HG02943 (cell line): Measurements from ENCODE around the gene CCDC102B.
"Not testable (repeated sequence)": the region's sequence is repeated elsewhere in the genome, so short reads cannot be mapped to it uniquely, and the experiment has no call there.

Experiments
- ATAC-seq: cut with Tn5 transposase; IDR thresholded peaks from one replicate; pipeline ENCODE4 v1.9.1; 2021; ENCODE audit warnings: mild to moderate bottlenecking, low read depth, moderate library complexity; ENCODE audit not compliant: unreplicated experiment

Gene CCDC102B

DNA sequence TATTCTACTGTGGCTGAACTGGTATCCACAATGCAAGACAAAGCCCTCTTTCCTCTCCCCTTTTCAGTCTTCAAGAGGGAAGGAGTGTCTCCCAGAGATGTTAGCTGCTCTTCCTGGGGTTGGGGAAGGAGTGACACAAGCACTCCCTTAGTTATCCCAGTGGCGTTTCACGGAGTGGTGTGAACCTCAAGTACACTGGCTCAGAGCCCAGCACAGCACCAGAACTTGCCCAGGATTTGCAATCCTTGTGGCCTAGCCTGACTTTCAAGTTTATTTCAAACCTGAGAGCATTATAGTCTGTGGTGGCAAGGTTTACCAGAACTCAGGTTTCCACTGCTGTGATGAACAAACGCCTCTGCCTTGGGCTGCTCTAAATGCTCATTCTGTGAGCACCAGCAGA is 162.5 kb downstream of the CCDC102B start:
- ATAC-seq = no peak

DNA sequence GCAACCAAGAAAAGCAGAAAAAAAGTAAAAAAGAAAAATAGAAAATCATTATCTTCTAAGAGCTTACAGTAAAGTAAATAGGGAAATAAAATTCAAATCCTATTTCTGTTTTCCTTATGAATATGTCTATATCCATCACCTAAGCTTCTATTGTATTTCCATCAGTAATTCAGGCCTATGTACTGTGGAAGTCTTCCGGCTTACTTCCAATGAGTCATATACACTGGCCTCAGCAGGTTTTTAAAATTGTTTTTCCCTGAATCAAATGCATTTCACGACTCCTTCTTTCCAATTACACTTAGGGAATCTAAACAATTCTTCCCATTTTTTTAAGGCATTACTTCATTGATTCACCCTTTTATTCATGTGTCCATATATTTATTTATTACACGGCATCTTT is 164.7 kb downstream of the CCDC102B start:
- ATAC-seq = no peak

DNA sequence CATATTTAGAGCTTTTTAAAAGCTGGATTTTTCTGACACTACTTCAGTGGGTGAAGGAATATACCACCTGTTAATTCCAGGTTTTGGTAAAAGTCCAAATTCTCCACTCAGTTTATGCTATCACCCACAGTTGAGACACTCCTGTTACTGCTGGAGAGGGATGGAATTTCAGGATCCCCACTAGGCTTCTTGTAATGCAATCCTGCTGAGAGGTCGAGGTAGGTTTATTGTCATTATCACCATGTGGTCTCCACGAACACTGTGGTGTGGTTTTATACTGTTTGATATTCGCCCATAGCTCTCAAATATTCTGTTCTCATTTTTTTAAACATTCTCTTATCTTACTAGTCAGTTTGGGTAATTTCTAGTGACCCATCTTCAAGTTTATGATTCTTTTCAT is 167.9 kb downstream of the CCDC102B start:
- no peak for ATAC-seq

DNA sequence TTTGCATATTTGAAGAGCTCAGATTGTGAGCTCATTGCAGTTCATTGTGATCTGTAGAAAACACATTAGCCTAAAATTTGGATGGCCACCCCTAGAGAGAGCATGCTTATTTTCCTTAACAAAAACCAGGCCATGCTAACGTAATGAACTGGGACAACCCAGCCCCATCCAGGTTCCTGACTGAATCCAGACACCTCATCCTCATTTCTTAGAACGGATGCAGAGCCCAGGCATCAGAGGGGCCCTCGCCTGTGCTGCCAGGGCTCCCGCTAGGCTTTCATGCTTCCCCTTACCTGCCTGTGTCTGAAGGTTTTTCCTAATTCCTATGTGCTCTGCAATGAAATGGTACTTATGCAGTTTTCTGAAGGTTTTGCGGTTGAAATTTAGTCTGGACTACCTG is 171.1 kb downstream of the CCDC102B start:
- no peak for ATAC-seq

DNA sequence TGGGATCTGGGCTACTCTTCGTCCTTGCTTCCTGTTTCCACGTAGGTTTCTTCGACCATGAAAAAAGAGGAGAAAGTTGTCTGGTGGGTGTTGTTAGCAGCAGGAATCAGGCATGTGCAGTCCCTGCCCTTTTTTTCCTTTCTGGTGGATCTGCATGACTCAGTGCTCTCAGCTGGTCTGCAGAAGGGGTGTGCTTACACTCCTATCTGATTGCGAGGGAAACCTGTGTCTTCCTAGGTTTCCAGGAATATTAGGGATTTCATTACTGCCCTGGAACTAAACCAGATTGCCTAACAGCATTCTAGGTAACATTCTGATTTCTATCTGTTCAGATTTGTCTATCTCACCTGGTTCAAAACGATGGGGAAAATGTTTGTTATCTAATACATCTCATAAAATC is 174.3 kb downstream of the CCDC102B start:
- no peak for ATAC-seq

DNA sequence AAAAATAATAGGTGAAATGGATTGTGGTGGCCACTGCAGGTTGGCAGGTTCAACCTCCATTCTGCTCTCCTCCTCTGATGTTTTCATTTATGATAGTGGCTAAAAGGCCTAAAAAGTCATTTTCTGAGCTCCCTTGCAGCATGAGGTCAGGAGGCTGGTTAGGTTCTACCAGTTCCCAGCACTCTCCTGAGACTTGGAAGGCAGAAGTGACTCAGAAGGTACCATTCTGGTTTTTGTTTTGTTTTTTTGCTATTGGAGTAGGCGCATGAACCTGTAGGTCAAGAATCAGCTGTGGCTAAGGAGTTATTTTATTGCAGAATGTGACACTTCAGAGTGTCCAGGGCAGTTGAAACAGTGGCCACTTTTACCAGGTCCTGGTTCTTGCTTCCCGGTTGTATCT is 181.9 kb downstream of the CCDC102B start:
- no peak for ATAC-seq

DNA sequence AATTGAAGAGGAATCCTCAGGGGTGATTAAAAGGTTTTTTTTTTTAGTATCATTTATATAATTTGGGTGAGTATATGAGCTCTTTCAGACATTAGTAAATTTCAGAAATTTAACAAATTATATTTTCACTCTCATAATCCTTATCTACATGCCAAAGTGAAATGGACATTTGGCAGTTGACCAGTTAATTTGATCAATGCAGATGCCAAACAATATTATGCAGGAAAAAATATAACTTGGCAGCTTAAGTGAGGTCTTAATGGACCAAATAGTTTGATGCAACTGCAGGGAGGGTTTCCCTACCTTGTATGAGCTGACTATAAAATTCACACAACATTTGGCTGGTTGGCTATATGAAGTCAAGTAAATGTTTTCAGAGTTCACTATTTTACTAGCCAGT is 185.2 kb downstream of the CCDC102B start:
- no peak for ATAC-seq

DNA sequence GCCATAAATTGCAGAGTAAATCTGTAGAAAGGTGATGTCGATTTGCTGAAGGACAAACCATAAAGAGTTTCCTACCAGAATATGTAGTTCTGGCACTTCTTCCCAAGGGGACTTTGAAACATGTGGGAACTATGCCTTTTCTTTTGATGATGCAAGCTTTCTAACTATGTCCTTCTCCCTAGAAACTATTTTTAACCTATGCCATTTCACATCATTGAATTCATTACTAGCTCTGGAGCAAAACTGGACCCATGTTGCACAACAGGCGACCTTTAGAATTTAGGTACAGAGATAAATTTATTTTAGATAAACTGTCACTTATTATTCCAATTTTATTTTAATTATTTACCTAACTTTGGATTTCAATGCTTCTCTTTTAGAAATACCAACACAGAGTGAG is 186.5 kb downstream of the CCDC102B start:
- ATAC-seq = no peak

DNA sequence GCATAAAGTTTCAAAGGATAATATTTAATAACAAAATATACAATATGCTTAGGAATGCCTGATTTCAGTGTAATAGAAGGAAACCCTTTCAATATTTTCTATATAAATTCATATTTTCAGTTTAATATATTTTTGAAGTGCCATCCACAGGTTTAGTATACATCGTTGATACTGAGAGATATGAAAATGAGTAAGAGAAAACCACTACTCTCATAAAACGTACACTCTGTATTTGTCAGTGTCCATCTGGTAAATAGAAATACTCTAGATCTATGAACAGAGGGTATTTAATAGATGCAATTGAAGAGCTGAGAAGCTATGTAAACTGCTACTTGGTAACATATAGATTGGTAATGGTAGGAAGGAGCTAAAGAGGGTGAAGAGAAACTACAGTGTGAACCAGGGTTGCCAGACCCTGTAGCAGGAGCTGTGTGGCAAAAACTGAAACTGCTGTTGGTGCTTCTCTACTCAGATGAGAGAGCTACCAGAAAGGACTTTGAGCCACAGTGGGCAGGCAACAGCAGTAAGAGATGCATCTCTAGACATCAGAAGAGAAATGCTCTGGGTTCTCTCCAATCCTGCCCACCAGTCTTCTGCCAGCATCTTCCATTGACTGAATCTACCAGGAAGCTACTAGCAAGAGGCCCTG is 187.4 kb downstream of the CCDC102B start:
- peak; percentile 99 for ATAC-seq

DNA sequence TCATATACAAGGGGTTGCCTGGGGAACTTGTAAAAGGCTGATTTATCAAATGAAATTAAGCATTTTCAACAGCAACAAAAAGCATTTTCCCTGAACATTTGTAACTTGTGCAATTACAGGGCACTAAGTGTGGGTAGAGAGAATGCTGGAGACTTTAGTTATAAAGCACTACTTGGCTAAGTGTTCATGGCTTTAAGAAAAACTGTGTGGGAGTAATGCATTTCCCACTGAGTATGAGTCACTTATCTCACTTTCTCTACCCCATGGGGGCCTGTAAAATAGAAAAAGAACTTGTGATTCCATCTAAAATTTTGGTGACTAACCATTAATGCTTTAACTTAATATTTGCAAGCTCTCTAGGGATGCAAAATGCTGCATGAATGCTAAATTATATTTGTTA is 193.4 kb downstream of the CCDC102B start:
- no peak for ATAC-seq

DNA sequence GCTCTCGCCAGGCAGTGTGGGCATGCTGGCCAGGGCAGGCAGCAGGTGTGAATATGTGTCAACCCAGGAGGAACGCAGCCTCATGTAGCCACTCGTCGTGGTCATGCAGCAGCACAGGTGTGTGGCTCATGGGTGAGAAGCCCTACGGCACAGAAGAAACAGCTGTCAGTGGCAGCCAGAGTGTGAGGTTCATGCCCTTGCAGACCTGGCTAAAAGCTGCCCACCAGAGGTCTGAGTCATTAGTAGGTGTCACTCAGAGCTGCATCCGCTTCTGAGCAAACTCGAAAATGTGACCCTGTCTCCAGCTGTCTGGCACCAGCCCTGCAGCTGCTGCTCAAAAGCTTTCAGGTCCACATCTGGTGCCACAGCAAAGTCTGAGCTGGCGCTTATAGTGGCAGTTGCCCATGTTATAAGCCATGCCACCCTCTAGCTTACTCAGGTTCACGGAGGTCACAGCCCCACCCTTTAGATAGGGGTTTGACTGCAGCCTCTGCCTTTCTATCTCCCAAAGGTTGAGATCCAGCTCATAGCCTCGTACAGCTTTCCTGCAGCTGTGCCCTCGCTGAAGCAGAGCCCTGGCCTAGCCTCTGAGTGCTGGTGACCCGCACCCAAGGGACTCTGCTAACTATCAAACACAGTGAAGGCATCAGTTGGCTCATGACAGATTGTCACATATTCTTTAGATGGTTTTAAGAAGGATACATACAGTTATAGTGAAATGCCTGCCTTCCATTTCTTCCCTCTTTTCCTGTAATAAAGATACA is 195.0 kb downstream of the CCDC102B start:
- peak; percentile 74 for ATAC-seq

DNA sequence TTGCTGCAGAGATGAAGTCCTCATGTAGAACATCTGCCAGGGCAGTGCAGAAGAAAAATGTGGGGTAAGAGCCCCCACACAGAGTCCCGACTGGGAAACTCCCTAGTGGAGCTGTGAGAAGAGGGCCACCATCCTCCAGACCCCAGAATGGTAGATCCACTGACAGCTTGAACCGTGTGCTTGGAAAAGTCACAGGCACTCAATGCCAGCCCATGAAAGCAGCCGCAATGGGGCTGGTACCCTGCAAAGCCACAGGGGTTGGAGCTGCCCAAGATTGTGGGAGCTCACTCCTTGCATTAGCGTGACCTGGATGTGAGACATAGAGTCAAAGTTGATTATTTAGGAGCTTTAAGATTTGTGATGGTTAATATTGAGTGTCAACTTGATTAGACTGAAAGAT is 197.8 kb downstream of the CCDC102B start:
- ATAC-seq = no peak

DNA sequence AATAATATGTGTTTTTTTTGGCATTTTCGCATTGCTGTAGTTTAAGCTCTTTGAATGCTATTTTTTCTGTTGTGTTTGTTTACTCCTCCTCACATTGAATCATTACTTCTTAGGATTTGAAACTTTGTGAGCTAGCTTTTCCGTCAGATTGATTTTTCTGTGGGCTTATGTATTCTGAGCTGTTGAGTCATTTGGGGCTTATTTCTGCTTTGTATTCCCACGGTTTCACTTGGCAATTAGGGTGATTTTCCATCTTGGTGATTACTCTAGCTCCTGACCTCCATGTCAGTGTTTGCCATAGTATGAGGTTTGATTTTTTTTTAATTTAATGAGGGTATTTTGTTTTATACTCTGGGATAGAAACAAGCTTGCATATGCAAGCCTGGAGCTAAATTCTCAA is 200.0 kb downstream of the CCDC102B start:
- ATAC-seq = no peak

DNA sequence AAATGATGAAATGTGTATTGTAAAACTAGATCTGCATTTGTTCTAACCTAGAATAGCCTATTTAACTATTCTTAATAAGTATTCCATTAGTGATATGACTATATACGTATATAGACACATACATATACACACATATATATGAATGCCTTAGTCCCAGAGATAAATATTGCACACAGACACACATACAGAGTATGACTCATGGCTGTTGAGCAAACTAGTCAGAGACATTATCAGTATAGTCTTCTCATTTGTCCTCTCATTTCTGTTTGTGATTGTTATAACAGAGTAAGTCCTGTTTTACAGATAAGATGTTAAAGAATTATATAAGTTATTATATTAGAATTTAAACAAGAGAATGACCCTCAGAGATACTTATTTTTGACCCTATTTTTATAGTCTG is 202.5 kb downstream of the CCDC102B start:
- ATAC-seq = no peak

DNA sequence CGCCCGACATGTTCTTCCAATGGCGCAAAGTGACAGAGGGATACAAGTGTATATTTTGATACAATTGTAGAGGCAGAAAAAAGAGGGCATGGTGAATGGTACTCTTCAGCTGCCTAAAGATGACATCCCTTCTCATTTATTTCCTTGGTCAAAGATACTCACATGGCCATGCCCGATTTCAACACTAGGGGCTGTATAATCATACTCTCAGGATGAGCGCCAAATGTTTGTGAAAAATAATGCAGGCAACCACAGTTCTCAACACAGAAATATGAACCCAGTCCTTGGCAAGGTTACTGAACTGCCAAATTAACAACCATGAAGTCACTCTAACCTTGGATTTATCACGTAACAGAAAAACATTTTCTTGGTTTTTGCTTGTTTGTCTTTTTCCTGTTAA is 204.4 kb downstream of the CCDC102B start:
- ATAC-seq = no peak

DNA sequence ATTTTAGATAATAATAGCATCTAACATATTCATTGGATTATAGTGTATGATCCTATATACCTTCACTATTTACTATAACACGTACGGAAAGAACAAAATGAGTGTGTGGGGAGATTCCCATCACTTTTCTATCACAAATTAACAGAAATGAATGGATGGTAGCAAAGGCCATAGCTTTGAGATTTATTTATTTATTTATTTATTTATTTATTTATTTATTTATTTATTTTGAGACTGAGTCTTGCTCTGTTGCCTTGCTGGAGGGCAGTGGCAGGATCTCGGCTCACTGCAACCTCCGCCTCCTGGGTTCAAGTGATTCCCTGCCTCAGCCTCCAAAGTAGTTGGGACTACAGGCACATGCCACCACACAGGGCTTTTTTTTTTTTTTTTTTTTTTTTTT is 208.3 kb downstream of the CCDC102B start:
- not testable (repeated sequence) for ATAC-seq

DNA sequence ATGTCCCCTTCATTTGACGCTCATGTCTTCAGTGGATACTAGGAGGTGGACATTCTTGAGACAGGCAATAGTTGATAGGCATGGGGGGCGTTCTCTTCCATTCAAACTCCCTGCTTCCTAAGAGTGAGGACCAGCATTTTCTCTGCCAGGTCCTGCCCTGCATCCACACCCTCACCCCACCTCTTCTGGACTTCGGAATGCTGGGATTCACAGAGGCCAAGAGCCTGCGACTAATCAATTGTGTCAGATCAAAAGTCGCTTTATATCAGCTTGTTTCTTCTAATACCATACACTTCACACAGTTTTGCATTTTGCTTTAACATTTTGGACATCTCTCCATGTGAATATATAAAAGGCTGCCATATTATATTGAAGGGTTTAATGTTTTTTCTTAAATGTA is 210.7 kb downstream of the CCDC102B start:
- no peak for ATAC-seq

DNA sequence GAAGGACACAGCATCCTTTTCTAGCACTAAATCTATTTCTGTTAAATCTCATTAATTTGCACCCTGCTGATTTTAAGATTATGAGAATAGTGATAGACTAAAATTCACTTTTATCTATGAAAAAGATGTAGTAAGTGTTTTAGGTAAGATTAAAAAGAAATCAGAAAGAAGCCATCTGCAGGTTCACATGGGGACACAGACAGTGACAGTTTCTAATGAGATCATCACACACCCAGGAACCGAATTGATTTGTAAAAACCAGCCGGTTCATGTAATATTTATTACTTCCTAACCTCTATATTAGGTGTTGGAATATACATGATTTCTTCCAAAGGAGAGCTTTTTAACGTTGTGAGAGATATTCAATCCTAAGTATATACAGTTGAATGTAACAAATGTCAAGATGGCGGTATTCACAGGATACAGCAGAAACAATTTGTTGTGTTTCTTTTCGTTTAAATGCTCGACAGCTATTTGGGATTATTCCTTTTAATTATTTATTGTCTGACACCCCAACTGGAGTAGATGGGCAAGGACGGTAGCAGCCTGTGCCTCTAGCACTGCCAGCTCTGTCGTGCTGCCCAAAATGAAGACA is 223.4 kb downstream of the CCDC102B start:
- ATAC-seq = no peak

DNA sequence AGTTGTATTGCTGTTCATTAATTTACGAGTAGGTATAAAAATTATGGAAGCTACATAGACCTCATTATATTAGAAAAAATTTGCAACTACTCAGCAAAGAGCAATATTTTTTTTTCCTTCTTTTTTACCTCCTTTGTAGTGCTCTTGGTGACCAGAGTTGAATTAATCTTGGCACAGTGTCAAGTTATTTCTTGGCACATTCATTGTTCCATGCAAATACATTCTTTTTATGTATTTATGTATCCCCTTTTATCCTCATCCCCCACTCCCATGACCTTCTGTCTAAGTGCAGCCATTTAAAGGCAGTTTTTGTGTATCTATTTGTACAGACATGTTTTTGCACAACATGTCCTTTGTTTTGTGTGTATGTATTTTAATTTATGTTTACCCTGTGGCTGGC is 224.5 kb downstream of the CCDC102B start:
- ATAC-seq = no peak

DNA sequence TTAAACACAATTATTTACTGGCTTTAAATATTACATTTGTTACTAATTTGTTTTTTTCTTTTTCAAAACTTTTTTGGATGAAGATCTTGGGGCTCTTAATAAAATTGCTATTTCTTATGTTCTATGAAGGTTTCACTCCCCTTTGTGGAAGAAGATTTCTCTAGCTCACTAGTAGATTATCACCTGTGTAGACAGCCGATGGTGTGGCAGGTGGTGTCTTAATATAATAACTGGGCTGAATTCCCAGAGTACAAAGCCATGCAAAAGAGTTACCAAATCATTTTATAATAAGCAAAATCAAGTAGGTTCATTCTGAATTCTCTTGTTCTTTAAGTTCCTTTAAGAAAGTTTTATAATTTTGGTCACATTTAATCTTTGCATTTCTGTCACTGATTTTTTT is 233.7 kb downstream of the CCDC102B start:
- ATAC-seq = no peak

DNA sequence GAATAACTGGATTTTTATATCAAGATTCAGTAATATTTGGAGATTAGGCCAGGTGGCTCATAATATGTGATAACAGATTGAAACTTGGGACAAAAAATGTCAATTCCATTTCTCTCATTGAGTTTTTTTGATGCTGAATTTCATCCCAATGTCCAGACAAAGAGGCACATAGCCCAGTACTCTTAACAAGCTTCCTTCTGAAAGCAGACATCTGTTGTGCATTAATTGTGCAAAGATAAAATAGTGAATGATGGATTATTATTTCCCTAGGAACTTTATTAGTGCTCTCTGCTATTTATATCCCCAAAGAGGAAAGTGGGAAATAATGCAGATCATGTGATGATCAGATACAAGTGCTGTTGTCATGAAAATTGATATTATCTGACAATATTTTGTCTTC is 234.1 kb downstream of the CCDC102B start:
- ATAC-seq = no peak

DNA sequence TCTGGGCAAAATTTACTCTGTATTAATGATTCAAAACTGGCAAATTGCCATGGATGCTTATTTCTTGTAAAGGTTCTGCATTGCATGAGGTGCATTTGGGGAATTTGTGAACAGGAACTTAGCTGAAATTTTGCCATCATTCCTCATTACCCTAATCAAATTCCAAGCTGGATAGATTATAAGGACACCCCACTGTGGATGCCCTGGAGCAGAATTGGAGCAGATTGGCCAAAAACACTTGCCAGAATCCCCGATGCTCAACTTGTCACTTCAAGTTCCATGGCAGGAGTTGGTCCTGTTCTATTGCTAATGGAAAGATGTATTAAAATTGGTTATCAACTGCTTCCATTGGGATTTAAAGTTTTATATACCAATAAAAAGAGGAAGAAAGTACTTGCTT is 237.9 kb downstream of the CCDC102B start:
- ATAC-seq = no peak
